IMR-90 (cell line): ENCODE results near the gene NISCH. TPM values are rescaled to one million over a fixed set of nuclear protein-coding genes. Genes with fewer than 3 reads are reported as not detected.
A peak's percentile ranks its signal among the peaks of the same experiment; 100 is the strongest.

Experiments
- ATAC-seq: fragments of 200-7000 bp; cut with Tn5 transposase; 2 replicates; pipeline ENCODE4 v1.9.1; 2020; ENCODE audit warnings: low read depth, mild to moderate bottlenecking, moderate library complexity
- BruUV-seq: library from RNA; stranded (reverse); fragments of 400-500 nt; replicated peaks from 2 replicates; lab custom pipeline; 2021; lab: Mats Ljungman, UMichigan
- CTCF ChIA-PET: fragments of 300-600 bp; formaldehyde crosslinking; extraction: SDS; loops from one replicate; lab custom pipeline; 2021; ENCODE audit warnings: antibody characterized with exemption; lab: Yijun Ruan, JAX
- POLR2A ChIA-PET: fragments of 300-600 bp; sonication (Branson Sonifier 250); formaldehyde crosslinking; loops from one replicate; lab custom pipeline; 2022; ENCODE audit warnings: antibody characterized with exemption; ENCODE audit not compliant: unreplicated experiment; lab: Charles Lee
- DNase-seq: peaks from one replicate; pipeline ENCODE4 v3.0.0; 2013
- H2AFZ ChIP-seq: replicated peaks from 2 replicates; pipeline ENCODE3; 2013; ENCODE audit warnings: low read length, mild to moderate bottlenecking; ENCODE audit not compliant: poor library complexity
- H2AK5ac ChIP-seq: 2 replicates; pipeline ENCODE4 v1.6.1; 2013; ENCODE audit warnings: low read depth, low read length, inconsistent platforms
- H2AK9ac ChIP-seq: replicated peaks from 2 replicates; pipeline ENCODE3; 2013; ENCODE audit warnings: mild to moderate bottlenecking, low read depth, low read length, moderate library complexity; ENCODE audit not compliant: poor library complexity
- H2BK120ac ChIP-seq: 2 replicates; pipeline ENCODE4 v1.6.1; 2013; ENCODE audit warnings: low read depth, low read length, inconsistent platforms
- H2BK15ac ChIP-seq: 3 replicates; pipeline ENCODE4 v1.6.1; 2013; ENCODE audit warnings: low read depth, low read length, inconsistent platforms
- H2BK20ac ChIP-seq: 2 replicates; pipeline ENCODE4 v1.6.1; 2013; ENCODE audit warnings: low read depth, mild to moderate bottlenecking, inconsistent platforms, low read length, moderate library complexity
- H2BK5ac ChIP-seq: 2 replicates; pipeline ENCODE4 v1.6.1; 2013; ENCODE audit warnings: mild to moderate bottlenecking, low read depth, low read length, inconsistent platforms; ENCODE audit not compliant: poor library complexity, severe bottlenecking
- H3K14ac ChIP-seq: replicated peaks from 2 replicates; pipeline ENCODE4 v1.6.1; 2013; ENCODE audit warnings: low read depth, low read length, inconsistent platforms
- H3K18ac ChIP-seq: 2 replicates; pipeline ENCODE4 v1.6.1; 2013; ENCODE audit warnings: low read depth, low read length, control low read depth
- H3K23ac ChIP-seq: 2 replicates; pipeline ENCODE4 v1.6.1; 2013; ENCODE audit warnings: low read depth, low read length, inconsistent platforms
- H3K27ac ChIP-seq: 2 replicates; pipeline ENCODE4 v1.5.1; 2013; ENCODE audit warnings: mild to moderate bottlenecking, control low read depth, low read length; ENCODE audit not compliant: insufficient read depth
- H3K27me3 ChIP-seq: 2 replicates; pipeline ENCODE4 v1.6.1; 2013; ENCODE audit warnings: low read length; ENCODE audit not compliant: control insufficient read depth, insufficient read depth
- H3K36me3 ChIP-seq: 2 replicates; pipeline ENCODE4 v1.6.1; 2013; ENCODE audit warnings: low read length, mixed read lengths; ENCODE audit not compliant: control insufficient read depth, insufficient read depth
- H3K4ac ChIP-seq: 2 replicates; pipeline ENCODE4 v1.6.1; 2013; ENCODE audit warnings: low read depth, low read length, inconsistent platforms
- H3K4me1 ChIP-seq: 2 replicates; pipeline ENCODE4 v1.6.1; 2013; ENCODE audit warnings: low read length, mixed read lengths; ENCODE audit not compliant: control insufficient read depth, insufficient read depth
- H3K4me2 ChIP-seq: 2 replicates; pipeline ENCODE4 v1.6.1; 2013; ENCODE audit warnings: low read depth, mild to moderate bottlenecking, control low read depth, low read length, moderate library complexity
- H3K4me3 ChIP-seq: 2 replicates; pipeline ENCODE4 v1.5.1; 2013; ENCODE audit warnings: low read depth, mild to moderate bottlenecking, control low read depth, low read length, moderate library complexity; ENCODE audit not compliant: insufficient read depth
- H3K56ac ChIP-seq: 2 replicates; pipeline ENCODE4 v1.6.1; 2013; ENCODE audit warnings: low read length, inconsistent platforms; ENCODE audit not compliant: insufficient read depth; ENCODE audit errors: extremely low read depth
- H3K79me1 ChIP-seq, 2 experiments: 2 replicates each; pipeline ENCODE4 v1.6.1; 2013; ENCODE audit warnings: low read length in 2 of 2, inconsistent platforms in 1 of 2, low read depth in 1 of 2
- H3K9ac ChIP-seq: 2 replicates; pipeline ENCODE4 v1.6.1; 2013; ENCODE audit warnings: low read depth, low read length, control low read depth
- H3K9me1 ChIP-seq: 2 replicates; pipeline ENCODE4 v1.6.1; 2013; ENCODE audit warnings: low read length, inconsistent platforms; ENCODE audit not compliant: insufficient read depth
- H3K9me3 ChIP-seq: 2 replicates; pipeline ENCODE4 v1.6.1; 2013; ENCODE audit warnings: low read length; ENCODE audit not compliant: control insufficient read depth, insufficient read depth
- H4K20me1 ChIP-seq: 2 replicates; pipeline ENCODE4 v1.6.1; 2013; ENCODE audit warnings: low read length, inconsistent platforms; ENCODE audit not compliant: insufficient read depth
- H4K5ac ChIP-seq: 2 replicates; pipeline ENCODE4 v1.6.1; 2013; ENCODE audit warnings: mild to moderate bottlenecking, low read depth, low read length, control low read depth
- H4K8ac ChIP-seq, 2 experiments: 2 replicates each; pipeline ENCODE4 v1.6.1; 2013; ENCODE audit warnings: low read depth in 2 of 2, low read length in 2 of 2, control low read depth in 1 of 2, inconsistent platforms in 1 of 2
- H4K91ac ChIP-seq: 2 replicates; pipeline ENCODE4 v1.6.1; 2013; ENCODE audit warnings: low read depth, low read length, inconsistent platforms; ENCODE audit not compliant: insufficient read depth
- BHLHE40 ChIP-seq: fragments of 150-350 bp; IDR thresholded peaks from 2 replicates; pipeline ENCODE4 v1.6.1; 2016; ENCODE audit warnings: mild to moderate bottlenecking, low read depth, low read length
- CEBPB ChIP-seq: IDR thresholded peaks from 2 replicates; pipeline ENCODE4 v1.6.1; 2012; ENCODE audit warnings: low read depth, low read length, improper control_type of control experiment
- CHD1 ChIP-seq: IDR thresholded peaks from 2 replicates; pipeline ENCODE4 v1.6.1; 2012; ENCODE audit warnings: low read depth, low read length, improper control_type of control experiment
- FOS ChIP-seq: fragments of 150-350 bp; IDR thresholded peaks from 2 replicates; pipeline ENCODE4 v1.6.1; 2016; ENCODE audit warnings: low read depth, low read length
- MAFK ChIP-seq: IDR thresholded peaks from 2 replicates; pipeline ENCODE4 v1.6.1; 2012; ENCODE audit warnings: low read depth, low read length, improper control_type of control experiment
- MAZ ChIP-seq: IDR thresholded peaks from 2 replicates; pipeline ENCODE4 v1.6.1; 2012; ENCODE audit warnings: low read depth, mild to moderate bottlenecking, low read length, improper control_type of control experiment, moderate library complexity, borderline replicate concordance
- MXI1 ChIP-seq: IDR thresholded peaks from 2 replicates; pipeline ENCODE4 v1.6.1; 2012; ENCODE audit warnings: low read depth, mild to moderate bottlenecking, low read length, moderate library complexity, borderline replicate concordance
- NFE2L2 ChIP-seq: fragments of 150-350 bp; IDR thresholded peaks from 2 replicates; pipeline ENCODE4 v1.6.1; 2016; ENCODE audit warnings: low read depth, mild to moderate bottlenecking, low read length
- POLR2A ChIP-seq: IDR thresholded peaks from 2 replicates; pipeline ENCODE4 v1.6.1; 2012; ENCODE audit warnings: mild to moderate bottlenecking, low read depth, low read length
- RAD21 ChIP-seq: IDR thresholded peaks from 2 replicates; pipeline ENCODE4 v1.6.1; 2012; ENCODE audit warnings: low read length, improper control_type of control experiment
- RCOR1 ChIP-seq: IDR thresholded peaks from 2 replicates; pipeline ENCODE4 v1.6.1; 2012; ENCODE audit warnings: mild to moderate bottlenecking, low read length, improper control_type of control experiment; ENCODE audit not compliant: insufficient replicate concordance
- RFX5 ChIP-seq: IDR thresholded peaks from 2 replicates; pipeline ENCODE4 v1.8.0; 2012; ENCODE audit warnings: low read depth, mild to moderate bottlenecking, low read length, moderate library complexity
- SMC3 ChIP-seq: fragments of 150-350 bp; IDR thresholded peaks from 2 replicates; pipeline ENCODE4 v1.6.1; 2016; ENCODE audit warnings: low read depth, mild to moderate bottlenecking, antibody characterized with exemption, low read length, moderate library complexity
- WGBS, 2 experiments: methylation state at CpG; one replicate each; pipeline versions ENCODE4 v1.1.5 to v1.1.7; 2013; ENCODE audit warnings: missing lambda C conversion rate in 2 of 2; ENCODE audit not compliant: insufficient read length in 1 of 2; ENCODE audit errors: extremely low coverage in 2 of 2; 5-methylcytosine and 5-hydroxymethylcytosine counted together
- dilution Hi-C: fragments of 300-500 bp; cut with HindIII; formaldehyde crosslinking; loops from one replicate; pipeline ENCODE4 v1.14.3; 2018; ENCODE audit warnings: low sequenced_read_pairs; ENCODE audit not compliant: unreplicated experiment
- in situ Hi-C: fragments of 300-500 bp; cut with MboI; formaldehyde crosslinking; loops from 3 replicates; pipeline ENCODE4 v1.14.3; 2019; ENCODE audit warnings: low sequenced_read_pairs, inconsistent platforms, mixed read lengths
- intact Hi-C: fragments of 100-400 bp; cut with micrococcal nuclease; formaldehyde crosslinking; loops from 2 replicates; pipeline ENCODE4 v1.10.0; 2022
- polyA plus RNA-seq, 3 experiments: library from polyadenylated mRNA; depleted of rRNA; stranded (reverse); fragments of >200 nt; gene quantifications; 2 replicates each; pipeline ENCODE4 v1.2.3, GENCODE V29; 2012; ENCODE audit warnings: low replicate concordance in 1 of 3
- total RNA-seq: library from RNA; depleted of rRNA; stranded (reverse); fragments of >200 nt; gene quantifications from 2 replicates; pipeline ENCODE4 v1.2.3, GENCODE V29; 2012
- TF ChIP-seq, protein P1 (sequence below): fragments of 150-350 bp; IDR thresholded peaks from 2 replicates; pipeline ENCODE4 v1.6.1; 2017; ENCODE audit warnings: mild to moderate bottlenecking, antibody characterized with exemption, low read length, low read depth
- TF ChIP-seq, protein P2 (sequence below): fragments of 150-350 bp; IDR thresholded peaks from 2 replicates; pipeline ENCODE4 v1.6.1; 2016; ENCODE audit warnings: low read depth, mild to moderate bottlenecking, low read length, moderate library complexity, borderline replicate concordance

NISCH gene
- total and polyA plus RNA-seq, 2 of the 4 experiments (the other 2 are of a cell fraction): 36.9 to 86.0 TPM

GRCh38 chr3:52531860-52532516, 76.6 kb downstream of the NISCH start:
- H3K9me1 ChIP-seq: peaks cover 20% of the 10 kb centered on the region
- peak overlapping the region in 1 of 2 experiments; percentile 23; a peak in 1 of 4 replicates for H4K8ac ChIP-seq
- H3K27me3 ChIP-seq: no peaks in the 10 kb centered on the region
- peaks cover 20 to 85% of the 10 kb centered on the region in 2 experiments for H3K79me1 ChIP-seq
- dilution Hi-C loops (no loop called here), in situ Hi-C loops (no loop called here), intact Hi-C loops (no loop called here)
- peak overlapping the region; percentile 50; the same call in 1 of the 2 replicates for H4K91ac ChIP-seq
- H3K27ac ChIP-seq: peak overlapping the region; percentile 72
- H2AK5ac ChIP-seq: peak overlapping the region; percentile 70; the same call in 1 of the 2 replicates
- H2AFZ ChIP-seq: peak overlapping the region; percentile 84
- peak overlapping the region; percentile 69 for H3K4ac ChIP-seq
- peak overlapping the region; percentile 72 for H3K4me3 ChIP-seq
- no peaks in the 10 kb centered on the region for H3K9me3 ChIP-seq
- H4K20me1 ChIP-seq: peaks cover 49% of the 10 kb centered on the region
- no peak overlapping the region for H2BK120ac ChIP-seq
- H3K9ac ChIP-seq: peak overlapping the region; percentile 75
- H2AK9ac ChIP-seq: peak overlapping the region; percentile 68
- H3K18ac ChIP-seq: no peak overlapping the region
- H3K36me3 ChIP-seq: peaks cover 22% of the 10 kb centered on the region
- no peak for ATAC-seq
- no peak overlapping the region for H2BK15ac ChIP-seq
- H3K4me2 ChIP-seq: peak overlapping the region; percentile 95
- whole genome bisulfite sequencing, 2 experiments: 73% methylated on average over 6 of the region's 14 CpGs; no CpG with 5 or more reads in 1 of the 2 experiments
- POLR2A ChIA-PET: no interaction called here
- H2BK20ac ChIP-seq: no peak overlapping the region
- peak overlapping the region; percentile 11; the same call in 1 of the 2 replicates for H4K5ac ChIP-seq
- DNase-seq: no peak
- 0 out of 2 replicates have a peak overlapping the region, but pooled peaks have one; percentile 4 for H3K56ac ChIP-seq
- H2BK5ac ChIP-seq: peak overlapping the region; percentile 53
- CTCF ChIA-PET: no interaction called here
- no TSS peak for BruUV-seq
- peak overlapping the region; percentile 90 for H3K14ac ChIP-seq
- H3K23ac ChIP-seq: peak overlapping the region; percentile 46; the same call in 1 of the 2 replicates
- H3K4me1 ChIP-seq: peaks cover 29% of the 10 kb centered on the region
- TF ChIP-seq NFE2L2 (no peak), RAD21 (no peak), RFX5 (no peak), MAFK (no peak), MAZ (no peak), RCOR1 (no peak), BHLHE40 (no peak), CEBPB (no peak), POLR2A (no peak), CHD1 (no peak), MXI1 (no peak), FOS (no peak), SMC3 (no peak)
- TF ChIP-seq, protein P1, sequence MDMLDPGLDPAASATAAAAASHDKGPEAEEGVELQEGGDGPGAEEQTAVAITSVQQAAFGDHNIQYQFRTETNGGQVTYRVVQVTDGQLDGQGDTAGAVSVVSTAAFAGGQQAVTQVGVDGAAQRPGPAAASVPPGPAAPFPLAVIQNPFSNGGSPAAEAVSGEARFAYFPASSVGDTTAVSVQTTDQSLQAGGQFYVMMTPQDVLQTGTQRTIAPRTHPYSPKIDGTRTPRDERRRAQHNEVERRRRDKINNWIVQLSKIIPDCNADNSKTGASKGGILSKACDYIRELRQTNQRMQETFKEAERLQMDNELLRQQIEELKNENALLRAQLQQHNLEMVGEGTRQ: no peak
- TF ChIP-seq, protein P2, sequence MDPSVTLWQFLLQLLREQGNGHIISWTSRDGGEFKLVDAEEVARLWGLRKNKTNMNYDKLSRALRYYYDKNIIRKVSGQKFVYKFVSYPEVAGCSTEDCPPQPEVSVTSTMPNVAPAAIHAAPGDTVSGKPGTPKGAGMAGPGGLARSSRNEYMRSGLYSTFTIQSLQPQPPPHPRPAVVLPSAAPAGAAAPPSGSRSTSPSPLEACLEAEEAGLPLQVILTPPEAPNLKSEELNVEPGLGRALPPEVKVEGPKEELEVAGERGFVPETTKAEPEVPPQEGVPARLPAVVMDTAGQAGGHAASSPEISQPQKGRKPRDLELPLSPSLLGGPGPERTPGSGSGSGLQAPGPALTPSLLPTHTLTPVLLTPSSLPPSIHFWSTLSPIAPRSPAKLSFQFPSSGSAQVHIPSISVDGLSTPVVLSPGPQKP: no peak
